ENCODE results near the gene PCDHA7. TPM values are rescaled to one million over a fixed set of nuclear protein-coding genes. Genes with fewer than 3 reads are reported as not detected.
A peak's percentile ranks its signal among the peaks of the same experiment; 100 is the strongest.
"Not testable (repeated sequence)": the region's sequence is repeated elsewhere in the genome, so short reads cannot be mapped to it uniquely, and the experiment has no call there.

PCDHA7 gene
- total and polyA plus RNA-seq, 8 donors = 0.19 to 0.96 (median 0.52) TPM

DNA sequence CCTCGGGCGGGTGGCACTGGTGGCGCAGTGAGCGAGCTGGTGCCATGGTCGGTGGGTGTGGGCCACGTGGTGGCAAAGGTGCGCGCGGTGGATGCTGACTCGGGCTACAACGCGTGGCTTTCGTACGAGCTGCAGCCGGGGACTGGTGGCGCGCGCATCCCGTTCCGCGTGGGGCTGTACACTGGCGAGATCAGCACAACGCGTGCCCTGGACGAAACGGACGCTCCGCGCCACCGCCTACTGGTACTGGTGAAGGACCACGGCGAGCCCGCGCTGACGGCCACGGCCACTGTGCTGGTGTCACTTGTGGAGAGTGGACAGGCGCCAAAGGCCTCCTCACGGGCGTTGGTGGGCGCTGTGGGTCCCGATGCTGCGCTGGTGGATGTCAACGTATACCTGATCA lies 25.2 kb upstream of the PCDHA7 start:
- H3K36me3 ChIP-seq = no peaks in the 10 kb centered on the region
- no peak for ATAC-seq
- 55 to 57% methylated on average over 43 of the region's 43 CpGs for WGBS, 2 donors
- no peaks in the 10 kb centered on the region for H3K4me1 ChIP-seq
- intact Hi-C loops (cut with DNase I) = no loop called here
- H3K27me3 ChIP-seq = peaks cover 0 to 8% (median 0%) of the 10 kb centered on the region in 4 donors
- H3K4me3 ChIP-seq = no peak overlapping the region
- H3K9me3 ChIP-seq = peaks cover 0 to 6% (median 0%) of the 10 kb centered on the region in 4 donors
- no peak for FAIRE-seq
- TF ChIP-seq, protein P1, sequence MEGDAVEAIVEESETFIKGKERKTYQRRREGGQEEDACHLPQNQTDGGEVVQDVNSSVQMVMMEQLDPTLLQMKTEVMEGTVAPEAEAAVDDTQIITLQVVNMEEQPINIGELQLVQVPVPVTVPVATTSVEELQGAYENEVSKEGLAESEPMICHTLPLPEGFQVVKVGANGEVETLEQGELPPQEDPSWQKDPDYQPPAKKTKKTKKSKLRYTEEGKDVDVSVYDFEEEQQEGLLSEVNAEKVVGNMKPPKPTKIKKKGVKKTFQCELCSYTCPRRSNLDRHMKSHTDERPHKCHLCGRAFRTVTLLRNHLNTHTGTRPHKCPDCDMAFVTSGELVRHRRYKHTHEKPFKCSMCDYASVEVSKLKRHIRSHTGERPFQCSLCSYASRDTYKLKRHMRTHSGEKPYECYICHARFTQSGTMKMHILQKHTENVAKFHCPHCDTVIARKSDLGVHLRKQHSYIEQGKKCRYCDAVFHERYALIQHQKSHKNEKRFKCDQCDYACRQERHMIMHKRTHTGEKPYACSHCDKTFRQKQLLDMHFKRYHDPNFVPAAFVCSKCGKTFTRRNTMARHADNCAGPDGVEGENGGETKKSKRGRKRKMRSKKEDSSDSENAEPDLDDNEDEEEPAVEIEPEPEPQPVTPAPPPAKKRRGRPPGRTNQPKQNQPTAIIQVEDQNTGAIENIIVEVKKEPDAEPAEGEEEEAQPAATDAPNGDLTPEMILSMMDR (IDR thresholded peaks at IDR 0.05) = no peak
- peak in 2 of 6 donors; percentile 48 to 65 for DNase-seq
- no peak overlapping the region for H3K27ac ChIP-seq

DNA sequence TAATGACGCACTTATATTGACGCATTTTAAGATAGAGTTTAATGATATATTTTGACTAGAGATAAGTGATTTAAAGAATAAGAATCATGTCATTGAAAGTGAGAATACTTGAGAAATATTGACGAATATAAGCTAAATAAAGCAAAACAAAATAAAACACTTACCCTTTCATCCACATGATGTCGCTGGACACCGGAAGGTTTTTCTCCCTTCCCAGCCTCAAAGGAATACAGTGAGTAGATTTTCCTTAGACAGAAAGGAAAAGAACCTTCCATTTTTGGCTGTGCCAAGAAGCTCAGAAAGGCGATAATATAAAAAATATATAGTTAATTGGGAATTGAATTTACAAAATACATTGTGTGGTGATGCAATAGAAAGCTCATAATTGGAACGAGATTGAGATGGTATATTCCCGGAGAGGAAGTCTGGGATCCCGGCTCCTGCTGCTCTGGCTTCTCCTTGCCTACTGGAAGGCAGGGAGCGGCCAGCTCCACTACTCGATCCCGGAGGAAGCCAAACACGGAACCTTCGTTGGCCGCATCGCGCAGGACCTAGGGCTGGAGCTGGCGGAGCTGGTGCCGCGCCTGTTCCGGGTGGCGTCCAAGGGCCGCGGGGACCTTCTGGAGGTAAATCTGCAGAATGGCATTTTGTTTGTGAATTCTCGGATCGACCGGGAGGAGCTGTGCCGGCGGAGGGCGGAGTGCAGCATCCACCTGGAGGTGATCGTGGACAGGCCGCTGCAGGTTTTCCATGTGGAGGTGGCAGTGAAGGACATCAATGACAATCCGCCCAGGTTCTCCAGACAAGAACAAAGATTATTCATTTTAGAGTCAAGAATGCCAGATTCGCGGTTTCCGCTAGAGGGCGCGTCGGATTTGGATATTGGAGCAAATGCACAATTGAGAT lies 12.4 kb upstream of the PCDHA7 start, which contains the start of gene PCDHA5:
Gene PCDHA5, plus strand, starts transcription at position 239 of the 906 bp plus-strand sequence.
- no peak within 1 kb of the TSS for H3K4me3 ChIP-seq
- TF ChIP-seq, protein P1 (IDR thresholded peaks at IDR 0.05) = peak in 1 of 4 donors; percentile 17
- no peaks in the 10 kb centered on the region for H3K4me1 ChIP-seq
- no peak within 1 kb of the TSS for H3K27ac ChIP-seq
- DNase-seq (peak in 1 of 6 donors; percentile 62), ATAC-seq (no peak), FAIRE-seq (no peak)
- H3K27me3 ChIP-seq = no peaks in the 10 kb centered on the region
- intact Hi-C loops (cut with DNase I) = no loop called here
- no peaks in the 10 kb centered on the region for H3K36me3 ChIP-seq
- 24 to 28% methylated on average over 39 of the region's 39 CpGs for WGBS, 2 donors
- H3K9me3 ChIP-seq = no peaks in the 10 kb centered on the region

DNA sequence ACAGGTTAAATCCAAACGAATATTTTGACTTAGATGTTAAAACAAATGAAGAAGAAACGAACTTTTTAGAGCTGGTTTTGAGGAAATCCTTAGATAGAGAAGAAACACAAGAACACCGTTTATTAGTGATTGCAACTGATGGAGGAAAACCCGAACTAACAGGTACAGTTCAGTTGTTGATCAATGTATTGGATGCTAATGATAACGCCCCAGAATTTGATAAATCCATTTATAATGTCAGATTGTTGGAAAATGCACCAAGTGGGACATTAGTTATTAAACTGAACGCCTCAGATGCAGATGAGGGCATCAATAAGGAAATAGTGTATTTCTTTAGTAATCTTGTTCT lies 11.8 kb upstream of the PCDHA7 start:
- Histone ChIP-seq H3K4me3 (no peak overlapping the region), H3K4me1 (no peaks in the 10 kb centered on the region), H3K36me3 (no peaks in the 10 kb centered on the region), H3K27me3 (no peaks in the 10 kb centered on the region), H3K9me3 (no peaks in the 10 kb centered on the region), H3K27ac (no peak overlapping the region)
- TF ChIP-seq, protein P1 (IDR thresholded peaks at IDR 0.05) = no peak
- FAIRE-seq (no peak), DNase-seq (no peak), ATAC-seq (no peak)
- intact Hi-C loops (cut with DNase I) = no loop called here
- WGBS, 2 donors = 25 to 27% methylated on average over 6 of the region's 6 CpGs

DNA sequence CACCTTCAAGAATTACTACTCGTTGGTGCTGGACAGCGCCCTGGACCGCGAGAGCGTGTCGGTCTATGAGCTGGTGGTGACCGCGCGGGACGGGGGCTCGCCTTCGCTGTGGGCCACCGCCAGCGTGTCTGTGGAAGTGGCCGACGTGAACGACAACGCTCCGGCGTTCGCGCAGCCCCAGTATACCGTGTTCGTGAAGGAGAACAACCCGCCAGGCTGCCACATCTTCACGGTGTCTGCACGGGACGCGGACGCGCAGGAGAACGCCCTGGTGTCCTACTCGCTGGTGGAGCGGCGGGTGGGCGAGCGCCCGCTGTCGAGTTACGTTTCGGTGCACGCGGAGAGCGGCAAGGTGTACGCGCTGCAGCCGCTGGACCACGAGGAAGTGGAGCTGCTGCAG lies 11.1 kb upstream of the PCDHA7 start:
- FAIRE-seq; H3K4me1 ChIP-seq; H3K4me3 ChIP-seq; ATAC-seq; intact Hi-C loops (cut with DNase I); H3K27ac ChIP-seq; H3K36me3 ChIP-seq; H3K27me3 ChIP-seq; H3K9me3 ChIP-seq: not testable (repeated sequence)
- 40 to 45% methylated on average over 48 of the region's 48 CpGs for WGBS, 2 donors
- DNase-seq = peak in 2 of 6 donors; percentile 27 to 44

DNA sequence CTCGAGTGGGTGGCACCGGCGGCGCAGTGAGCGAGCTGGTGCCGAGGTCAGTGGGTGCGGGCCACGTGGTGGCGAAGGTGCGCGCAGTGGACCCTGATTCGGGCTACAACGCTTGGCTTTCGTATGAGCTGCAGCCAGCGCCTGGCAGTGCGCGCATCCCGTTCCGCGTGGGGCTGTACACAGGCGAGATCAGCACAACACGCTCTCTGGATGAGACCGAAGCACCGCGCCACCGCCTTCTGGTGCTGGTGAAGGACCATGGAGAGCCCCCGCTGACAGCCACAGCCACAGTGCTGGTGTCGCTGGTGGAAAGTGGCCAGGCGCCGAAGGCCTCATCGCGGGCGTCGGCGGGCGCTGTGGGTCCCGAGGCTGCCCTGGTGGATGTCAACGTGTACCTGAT lies 10.6 kb upstream of the PCDHA7 start:
- intact Hi-C loops (cut with DNase I) = no loop called here
- FAIRE-seq = no peak

More for the DNA sequence above, 10.6 kb upstream of the PCDHA7 start:
- H3K9me3 ChIP-seq = no peaks in the 10 kb centered on the region
- TF ChIP-seq, protein P1 (IDR thresholded peaks at IDR 0.05) = no peak
- no peaks in the 10 kb centered on the region for H3K36me3 ChIP-seq
- DNase-seq (peak in 2 of 6 donors; percentile 44 to 49), ATAC-seq (no peak)
- 50 to 56% methylated on average over 10 to 38 of the region's 38 CpGs for WGBS, 2 donors
- no peaks in the 10 kb centered on the region for H3K27me3 ChIP-seq
- no peaks in the 10 kb centered on the region for H3K4me1 ChIP-seq
- no peak overlapping the region for H3K27ac ChIP-seq
- H3K4me3 ChIP-seq = no peak overlapping the region
